AG08396 (cell line): Measurements from ENCODE around the gene PLGRKT.
"Not testable (repeated sequence)": the region's sequence is repeated elsewhere in the genome, so short reads cannot be mapped to it uniquely, and the experiment has no call there.

ENCODE experiments used
- DNase-seq: peaks from one replicate; pipeline ENCODE4 v3.0.0; 2012; ENCODE audit warnings: low spot score, mixed read lengths

PLGRKT gene

DNA sequence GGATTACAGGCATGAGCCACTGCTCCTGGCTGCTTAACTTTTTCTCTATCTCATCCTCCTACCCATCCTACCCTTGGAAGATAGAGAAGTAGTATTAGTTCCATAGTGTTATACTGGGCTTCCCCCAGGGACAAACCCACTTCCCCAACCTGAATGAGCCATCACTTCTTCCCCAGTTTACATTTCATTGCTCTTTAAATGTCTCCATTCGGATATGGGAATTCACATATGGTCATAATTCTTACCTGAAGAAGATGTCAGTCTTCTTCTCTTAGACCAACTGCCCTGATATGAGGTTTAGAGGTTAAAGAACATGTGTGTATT lies 14.5 kb upstream of the PLGRKT start:
- no peak for DNase-seq

DNA sequence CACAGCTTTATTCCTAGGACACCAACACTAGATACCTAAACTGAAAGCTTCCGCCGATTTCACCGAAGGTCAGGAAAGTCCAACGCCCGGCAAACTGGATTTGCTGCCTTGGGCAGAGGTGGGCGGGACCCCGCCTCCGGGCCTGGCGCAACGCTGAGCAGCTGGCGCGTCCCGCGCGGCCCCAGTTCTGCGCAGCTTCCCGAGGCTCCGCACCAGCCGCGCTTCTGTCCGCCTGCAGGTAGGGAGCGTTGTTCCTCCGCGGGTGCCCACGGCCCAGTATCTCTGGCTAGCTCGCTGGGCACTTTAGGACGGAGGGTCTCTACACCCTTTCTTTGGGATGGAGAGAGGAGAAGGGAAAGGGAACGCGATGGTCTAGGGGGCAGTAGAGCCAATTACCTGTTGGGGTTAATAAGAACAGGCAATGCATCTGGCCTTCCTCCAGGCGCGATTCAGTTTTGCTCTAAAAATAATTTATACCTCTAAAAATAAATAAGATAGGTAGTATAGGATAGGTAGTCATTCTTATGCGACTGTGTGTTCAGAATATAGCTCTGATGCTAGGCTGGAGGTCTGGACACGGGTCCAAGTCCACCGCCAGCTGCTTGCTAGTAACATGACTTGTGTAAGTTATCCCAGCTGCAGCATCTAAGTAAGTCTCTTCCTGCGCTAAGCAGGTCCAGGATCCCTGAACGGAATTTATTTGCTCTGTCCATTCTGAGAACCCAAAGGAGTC lies 12.8 kb upstream of the PLGRKT start, which contains the start of gene CD274:
Gene CD274 (plus strand): TSS at position 184 of the 733 bp plus-strand sequence. CDS start 5,572 bp downstream, outside the sequence.
- peak; percentile 88 for DNase-seq

DNA sequence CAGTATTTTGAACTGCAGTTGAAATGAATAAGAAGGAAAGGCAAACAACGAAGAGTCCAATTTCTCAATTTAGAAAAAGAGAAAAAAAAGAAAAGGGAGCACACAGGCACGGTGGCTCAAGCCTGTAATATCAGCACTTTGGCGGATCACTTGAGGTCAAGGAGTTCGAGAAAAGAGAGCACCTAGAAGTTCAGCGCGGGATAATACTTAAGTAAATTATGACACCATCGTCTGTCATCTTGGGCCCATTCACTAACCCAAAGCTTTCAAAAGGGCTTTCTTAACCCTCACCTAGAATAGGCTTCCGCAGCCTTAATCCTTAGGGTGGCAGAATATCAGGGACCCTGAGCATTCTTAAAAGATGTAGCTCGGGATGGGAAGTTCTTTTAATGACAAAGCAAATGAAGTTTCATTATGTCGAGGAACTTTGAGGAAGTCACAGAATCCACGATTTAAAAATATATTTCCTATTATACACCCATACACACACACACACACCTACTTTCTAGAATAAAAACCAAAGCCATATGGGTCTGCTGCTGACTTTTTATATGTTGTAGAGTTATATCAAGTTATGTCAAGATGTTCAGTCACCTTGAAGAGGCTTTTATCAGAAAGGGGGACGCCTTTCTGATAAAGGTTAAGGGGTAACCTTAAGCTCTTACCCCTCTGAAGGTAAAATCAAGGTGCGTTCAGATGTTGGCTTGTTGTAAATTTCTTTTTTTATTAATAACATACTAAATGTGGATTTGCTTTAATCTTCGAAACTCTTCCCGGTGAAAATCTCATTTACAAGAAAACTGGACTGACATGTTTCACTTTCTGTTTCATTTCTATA lies 12.0 kb upstream of the PLGRKT start:
- no peak for DNase-seq

DNA sequence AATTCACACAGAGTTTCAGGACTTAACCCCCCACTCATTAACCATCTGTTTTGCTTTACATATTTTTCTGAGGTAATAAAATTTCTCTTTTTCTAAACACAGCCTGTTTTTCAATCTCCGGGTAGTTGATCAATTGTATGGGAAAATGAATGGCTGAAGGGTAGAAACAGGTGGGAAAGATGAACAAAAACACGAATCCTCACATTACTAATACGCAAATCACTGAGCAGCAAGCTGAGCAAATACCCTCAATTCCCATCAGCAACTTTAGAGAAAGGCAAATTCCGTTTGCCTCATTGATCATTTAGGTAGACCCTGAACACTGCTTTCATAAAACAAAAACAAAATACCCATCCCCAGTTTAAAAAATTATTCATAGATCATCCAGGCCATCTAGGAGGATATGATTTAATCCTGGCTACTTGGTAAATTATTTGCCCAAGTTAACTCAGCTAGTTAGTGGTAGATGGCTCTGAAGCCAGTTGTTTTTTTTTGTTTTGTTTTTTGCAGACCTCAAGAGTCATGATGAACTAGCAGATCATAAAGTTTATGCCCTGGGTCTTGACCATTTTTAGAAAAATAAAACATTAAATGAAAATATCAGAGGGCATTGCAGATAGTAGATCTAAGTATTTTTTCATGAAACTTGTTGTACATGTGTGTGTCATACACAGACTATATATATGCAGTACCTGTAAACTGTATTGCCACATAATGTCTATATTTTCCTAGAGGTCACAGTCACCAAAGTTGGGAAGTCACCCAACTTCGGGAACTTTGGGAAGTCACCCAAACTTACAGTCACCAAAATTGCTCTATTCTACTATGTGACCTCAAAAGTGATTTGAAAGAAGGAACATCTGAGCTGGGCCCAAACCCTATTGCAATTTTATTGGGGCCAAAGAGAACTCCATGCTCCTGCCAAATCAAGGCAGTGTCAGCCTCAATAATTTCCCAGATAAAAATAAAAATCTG lies 11.0 kb upstream of the PLGRKT start:
- DNase-seq: no peak

DNA sequence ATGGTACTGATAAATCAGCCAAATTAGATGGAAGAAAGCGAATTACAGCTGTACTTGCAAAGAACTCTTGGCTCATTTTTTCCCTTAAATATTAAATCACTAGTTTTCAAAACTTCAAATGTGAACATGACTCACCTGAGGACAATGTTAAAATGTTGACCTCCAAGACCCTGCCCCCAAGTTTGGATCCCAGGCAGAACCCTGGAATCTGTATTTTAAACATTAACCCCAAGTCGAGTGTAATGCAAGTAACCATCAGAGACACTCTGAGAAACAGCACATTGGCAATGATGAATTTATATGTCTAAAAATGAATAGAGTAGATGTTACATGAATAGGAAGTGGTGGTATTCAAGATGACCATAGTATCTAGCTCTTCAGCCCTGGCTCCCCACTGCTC lies 10.3 kb upstream of the PLGRKT start:
- no peak for DNase-seq

DNA sequence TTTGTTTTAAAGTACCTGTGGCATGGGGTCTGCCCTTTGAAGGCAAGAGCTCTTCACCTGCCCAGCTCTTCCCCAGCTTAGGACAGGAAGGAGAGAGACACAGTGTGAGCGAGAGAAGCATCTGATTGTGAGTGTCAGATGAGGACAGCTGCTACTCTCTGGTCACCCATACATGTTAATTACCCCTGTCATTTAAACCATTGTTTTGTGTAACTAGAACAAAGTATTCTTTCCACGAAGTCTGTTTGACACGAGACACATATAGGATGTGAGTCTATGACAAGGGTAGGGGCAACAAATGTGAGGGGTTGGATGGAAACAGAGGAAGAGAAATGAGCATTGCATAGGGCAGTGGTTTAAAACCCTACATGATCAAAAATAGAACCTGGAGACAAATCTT lies 9.6 kb upstream of the PLGRKT start:
- no peak for DNase-seq

DNA sequence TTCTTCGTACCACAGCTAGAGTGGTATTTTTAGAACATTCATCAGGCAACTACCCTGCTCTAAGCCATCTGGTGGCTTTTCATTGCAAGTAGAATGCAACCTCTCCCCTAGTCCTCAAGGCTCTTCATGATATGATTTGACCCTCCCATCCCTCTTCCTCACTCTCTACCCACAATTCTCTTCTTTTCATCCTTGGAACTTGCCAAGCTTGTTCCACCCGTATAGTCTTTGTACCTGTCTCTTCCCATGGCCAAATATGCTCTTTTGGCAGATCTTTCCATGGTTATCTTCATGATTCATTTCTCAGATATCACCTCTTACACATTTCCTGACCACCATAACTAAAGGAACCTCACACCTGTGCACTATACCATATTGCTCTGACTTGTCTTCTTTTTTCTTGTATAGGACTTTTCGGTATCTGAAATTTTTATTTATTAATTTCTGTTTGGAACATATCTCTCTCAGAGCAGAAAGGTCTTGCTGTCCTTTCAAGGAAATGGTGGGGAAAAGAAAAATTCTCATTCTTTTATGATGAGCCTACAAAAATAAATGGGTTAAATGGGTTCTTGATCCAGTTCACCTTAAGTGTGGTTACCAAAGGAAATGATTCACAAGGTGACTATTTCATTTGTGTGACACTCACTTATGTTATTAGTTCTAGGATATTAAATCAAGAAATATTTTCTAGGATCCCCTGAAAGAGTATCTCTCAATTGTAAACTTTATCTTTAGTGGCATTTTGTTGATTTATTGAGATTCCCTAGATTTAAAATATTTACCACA lies 8.9 kb upstream of the PLGRKT start:
- no peak for DNase-seq

DNA sequence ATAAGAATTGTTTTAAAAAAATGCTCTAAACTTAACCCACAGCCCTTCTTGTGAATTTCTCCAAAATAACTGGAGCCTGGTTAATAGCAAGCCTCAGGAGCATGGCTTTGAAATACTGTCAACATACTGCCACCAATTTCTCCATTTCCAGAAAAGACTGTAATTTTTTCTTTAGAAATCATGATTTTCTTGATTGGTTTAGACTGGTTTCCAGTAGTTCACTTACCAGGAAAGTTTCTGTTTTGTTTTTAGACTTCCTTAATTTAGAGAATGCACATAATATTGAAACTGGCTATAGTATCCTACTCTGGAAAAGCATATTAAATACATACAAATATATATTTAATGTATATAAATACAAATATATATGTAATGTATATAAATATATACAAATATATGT lies 8.2 kb upstream of the PLGRKT start:
- no peak for DNase-seq

DNA sequence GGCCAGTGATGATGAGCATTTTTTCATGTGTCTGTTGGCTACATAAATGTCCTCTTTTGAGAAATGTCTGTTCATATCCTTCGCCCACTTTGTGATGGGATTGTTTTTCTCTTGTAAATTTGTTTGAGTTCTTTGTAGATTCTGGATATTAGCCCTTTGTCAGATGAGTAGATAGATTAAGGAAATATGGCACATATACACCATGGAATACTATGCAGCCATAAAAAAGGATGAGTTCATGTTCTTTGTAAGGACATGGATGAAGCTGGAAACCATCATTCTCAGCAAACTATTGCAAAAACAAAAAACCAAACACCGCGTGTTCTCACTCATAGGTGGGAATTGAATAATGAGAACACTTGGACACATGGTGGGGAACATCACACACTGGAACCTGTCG lies 7.4 kb upstream of the PLGRKT start:
- DNase-seq: not testable (repeated sequence)

DNA sequence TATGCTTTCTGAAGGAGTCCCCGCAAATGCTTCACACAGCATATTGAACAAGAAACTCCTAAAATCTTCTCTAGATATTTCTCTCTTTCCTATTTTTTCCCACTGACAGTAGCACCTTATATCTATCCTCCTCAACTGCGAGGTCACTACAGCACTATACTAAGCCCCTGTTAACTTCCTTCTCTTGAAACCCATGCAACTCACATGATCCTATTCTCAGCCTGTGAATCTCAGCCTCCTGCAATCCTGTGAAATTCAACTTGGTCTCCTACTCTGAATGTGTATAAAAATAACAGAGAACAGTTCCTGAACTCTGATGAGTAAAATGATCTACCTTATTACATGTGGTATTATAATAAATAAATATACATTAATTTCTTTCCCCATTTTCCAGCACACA lies 6.1 kb upstream of the PLGRKT start:
- DNase-seq: no peak

DNA sequence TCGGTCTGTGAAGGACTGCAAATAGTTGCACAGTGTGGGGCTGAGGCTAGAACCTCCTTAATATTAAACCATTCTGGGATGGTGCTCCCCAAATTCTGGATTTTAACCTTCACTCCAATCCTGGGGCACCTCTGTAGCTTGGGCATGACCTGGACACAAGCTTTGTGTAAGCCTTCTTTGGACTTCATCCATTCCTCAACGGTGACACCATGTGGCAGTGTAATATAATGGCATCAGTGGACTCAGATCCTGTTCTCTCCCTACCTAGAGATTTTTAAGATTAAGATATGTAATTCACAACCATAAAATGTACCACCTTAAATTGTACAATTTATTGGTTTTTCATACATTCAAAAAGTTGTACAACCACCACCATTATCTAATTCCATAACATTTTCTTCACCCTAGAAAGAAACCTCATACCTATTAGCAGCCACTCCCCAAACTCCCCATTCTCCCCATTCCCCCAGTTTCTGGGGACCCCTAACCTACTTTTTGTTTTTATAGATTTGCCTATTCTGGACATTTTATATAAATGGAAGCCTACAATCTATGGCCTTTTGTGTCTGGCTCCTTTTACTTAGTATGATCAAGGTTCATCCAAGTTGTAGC lies 4.8 kb upstream of the PLGRKT start:
- DNase-seq: peak; percentile 39

DNA sequence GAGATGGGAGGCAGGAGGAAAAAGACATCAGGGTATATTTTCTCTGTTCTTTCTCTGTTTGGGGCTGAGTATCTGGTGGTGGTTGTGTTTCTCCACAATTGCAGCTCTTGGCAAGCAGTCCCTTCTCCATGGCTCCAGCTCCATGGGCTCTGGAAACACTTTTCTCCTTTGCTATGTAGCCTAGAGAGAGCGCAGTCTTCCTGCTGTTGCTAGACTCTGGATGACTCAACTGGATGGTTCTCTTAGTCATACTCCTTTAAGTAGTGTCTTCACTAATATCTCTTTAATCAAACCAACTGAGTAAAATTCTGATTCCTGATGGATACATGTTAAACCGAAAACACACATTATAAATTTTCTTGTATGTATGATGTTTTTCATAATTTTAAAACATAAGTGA lies 3.3 kb upstream of the PLGRKT start:
- DNase-seq: no peak

DNA sequence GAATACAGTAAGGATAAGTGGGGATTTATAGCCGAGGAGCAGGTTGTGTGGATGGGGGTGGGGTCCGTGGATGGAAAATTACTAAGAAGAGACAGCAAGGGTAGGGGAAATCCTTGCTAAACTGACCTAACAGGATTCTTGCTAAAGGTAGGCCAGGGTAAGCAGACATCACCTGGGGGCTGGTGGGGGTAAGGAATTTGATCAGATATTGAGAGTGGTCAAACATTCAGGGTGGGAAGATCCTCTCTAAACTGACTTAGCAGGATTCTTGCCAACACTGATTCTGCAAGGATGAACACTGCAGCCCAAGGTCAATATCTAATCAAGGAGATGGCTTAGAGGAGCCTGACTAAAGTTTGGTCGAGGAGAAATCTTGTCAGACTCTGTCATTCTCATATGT lies 2.7 kb upstream of the PLGRKT start:
- DNase-seq: no peak

DNA sequence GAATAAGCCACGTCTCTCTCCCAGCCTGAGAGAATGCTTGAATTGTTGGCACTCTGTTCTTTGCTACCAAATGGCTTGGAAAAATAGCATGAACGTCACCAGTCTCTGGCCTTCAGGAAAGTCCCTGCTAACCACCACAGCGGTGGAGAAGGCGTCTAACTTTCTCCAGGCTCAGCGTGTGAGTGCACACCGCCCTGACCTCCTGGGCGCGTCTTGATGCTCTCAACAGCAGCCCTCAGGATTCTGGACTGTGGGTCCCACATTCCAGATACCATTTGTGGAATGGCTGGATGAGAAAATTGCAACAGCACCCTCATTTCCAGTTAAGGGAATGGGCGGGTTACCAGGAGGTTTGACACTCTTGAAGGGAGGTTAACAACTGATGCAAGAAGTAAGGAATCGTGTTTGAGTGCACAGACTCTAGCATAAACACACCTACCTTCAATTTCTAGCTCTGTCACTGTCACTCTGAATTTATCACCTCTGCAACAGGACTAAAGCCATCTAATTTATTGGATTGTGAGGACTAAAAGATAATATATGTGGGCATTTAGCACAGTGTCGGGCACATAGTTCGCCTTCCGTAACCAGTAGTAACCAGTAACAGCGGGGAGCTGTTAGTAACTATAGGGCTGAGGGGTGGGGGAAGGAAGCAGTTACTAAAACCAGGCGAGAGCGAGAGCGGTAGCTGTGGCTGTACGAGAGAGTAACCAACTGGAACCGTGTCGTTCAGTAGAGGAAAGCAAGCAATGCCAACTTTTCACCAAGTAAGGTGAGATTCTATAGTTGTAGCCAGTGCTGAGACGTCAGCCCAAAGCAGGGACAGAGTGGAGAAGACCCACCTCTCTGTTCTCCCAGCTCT lies 807 bp upstream of the PLGRKT start:
- no peak for DNase-seq

DNA sequence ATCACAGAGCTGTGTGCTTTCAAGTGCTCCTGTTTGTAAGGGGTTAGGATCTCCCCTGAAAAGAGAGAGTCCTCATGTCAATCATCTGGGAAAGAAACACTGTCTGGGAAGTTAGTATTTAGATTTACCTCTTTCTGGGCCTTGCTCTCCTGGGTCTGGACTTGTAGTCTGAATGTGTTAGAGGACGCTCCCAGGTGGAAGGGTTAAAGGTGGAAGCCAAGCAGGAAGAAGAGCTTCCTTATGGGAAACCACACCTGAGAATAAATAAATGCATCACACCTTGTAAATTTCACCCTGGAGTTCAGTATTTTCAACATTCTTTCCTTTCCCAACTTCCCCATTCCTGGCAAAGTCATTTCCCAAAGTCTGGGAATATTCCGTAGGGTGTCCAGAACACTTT lies 1.3 kb downstream of the PLGRKT start:
- DNase-seq: no peak

DNA sequence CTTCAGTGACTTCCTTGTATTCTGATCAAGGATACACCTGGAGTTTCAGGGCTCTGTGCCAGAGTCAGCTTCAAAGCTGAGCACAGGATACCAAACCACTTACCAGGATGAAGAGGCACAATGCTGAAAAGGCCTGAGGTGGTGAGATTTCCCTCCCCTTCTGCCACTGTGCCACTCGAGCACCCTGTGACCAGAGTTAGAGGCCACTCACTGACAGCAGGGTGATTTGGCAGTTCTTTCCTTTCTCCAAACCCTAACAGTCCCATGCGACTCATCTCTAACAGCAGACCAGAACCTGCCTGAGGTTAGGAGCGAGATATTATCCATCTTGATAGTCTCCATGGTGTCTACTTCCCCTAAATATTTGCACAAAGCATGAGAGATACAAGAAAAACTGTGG lies 1.8 kb downstream of the PLGRKT start:
- DNase-seq: no peak

DNA sequence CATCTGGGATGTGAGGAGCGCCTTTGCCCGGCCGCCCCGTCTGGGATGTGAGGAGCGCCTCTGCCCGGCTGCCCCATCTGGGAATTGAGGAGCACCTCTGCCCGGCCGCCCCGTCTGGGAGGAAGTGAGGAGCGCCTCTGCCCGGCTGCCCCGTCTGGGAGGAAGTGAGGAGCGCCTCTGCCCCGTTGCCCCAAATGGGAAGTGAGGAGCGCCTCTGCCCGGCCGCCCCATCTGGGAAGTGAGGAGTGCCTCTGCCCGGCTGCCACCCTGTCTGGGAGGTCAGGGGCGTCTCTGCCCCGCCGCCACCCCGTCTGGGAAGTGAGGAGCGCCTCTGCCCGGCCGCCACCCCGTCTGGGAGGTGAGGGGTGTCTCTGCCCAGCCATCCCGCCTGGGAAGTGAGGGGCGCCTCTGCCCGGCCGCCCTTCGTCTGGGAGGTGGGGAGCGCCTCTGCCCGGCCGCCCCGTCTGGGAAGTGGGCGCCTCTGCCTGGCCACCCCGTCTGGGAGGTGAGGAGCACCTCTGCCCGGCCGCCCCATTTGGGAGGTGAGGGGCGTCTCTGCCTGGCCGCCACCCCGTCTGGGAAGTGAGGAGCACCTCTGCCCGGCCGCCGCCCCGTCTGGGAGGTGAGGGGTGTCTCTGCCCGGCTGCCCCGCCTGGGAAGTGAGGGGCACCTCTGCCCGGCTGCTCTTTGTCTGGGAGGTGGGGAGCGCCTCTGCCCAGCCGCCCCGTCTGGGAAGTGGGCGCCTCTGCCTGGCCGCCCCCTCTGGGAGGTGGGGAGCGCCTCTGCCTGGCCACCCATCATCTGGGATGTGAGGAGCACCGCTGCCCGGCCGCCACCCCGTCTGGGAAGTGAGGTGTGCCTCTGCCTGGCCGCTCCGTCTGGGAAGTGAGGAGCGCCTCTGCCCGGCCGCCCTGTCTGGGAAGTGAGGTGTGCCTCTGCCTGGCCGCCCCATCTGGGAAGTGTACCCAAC lies 3.6 kb downstream of the PLGRKT start:
- not testable (repeated sequence) for DNase-seq

DNA sequence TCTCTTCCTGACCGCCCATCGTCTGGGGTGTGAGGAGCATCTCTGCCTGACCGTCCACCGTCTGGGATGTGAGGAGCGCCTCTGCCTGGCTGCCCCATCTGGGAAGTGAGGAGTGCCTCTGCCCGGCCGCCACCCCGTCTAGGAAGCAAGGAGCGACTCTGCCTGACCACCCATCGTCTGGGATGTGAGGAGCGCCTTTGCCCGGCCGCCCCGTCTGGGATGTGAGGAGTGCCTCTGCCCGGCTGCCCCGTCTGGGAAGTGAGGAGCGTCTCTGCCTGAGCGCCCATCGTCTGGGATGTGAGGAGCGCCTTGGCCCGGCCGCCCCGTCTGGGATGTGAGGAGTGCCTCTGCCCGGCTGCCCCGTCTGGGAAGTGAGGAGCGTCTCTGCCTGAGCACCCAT lies 4.4 kb downstream of the PLGRKT start:
- not testable (repeated sequence) for DNase-seq

DNA sequence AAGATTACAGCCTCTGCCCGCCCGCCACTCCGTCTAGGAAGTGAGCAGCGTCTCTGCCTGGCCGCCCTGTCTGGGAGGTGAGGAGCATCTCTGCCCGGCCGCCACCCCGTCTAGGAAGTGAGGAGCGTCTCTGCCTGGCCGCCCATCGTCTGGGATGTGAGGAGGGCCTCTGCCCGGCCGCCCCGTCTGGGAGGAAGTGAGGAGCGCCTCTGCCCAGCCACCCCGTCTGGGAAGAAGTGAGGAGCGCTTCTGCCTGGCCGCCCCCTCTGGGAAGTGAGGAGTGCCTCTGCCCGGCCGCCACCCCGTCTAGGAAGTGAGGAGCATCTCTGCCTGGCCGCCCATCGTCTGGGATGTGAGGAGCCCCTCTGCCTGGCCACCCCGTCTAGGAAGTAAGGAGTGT lies 4.8 kb downstream of the PLGRKT start:
- DNase-seq: not testable (repeated sequence)
